SK-N-SH (cell line): ENCODE measurements around the gene MYO1B. TPM values are rescaled to one million over a fixed set of nuclear protein-coding genes. Genes with fewer than 3 reads are reported as not detected.

ENCODE experiments used
- CTCF ChIA-PET: fragments of 300-600, 350-600 bp; formaldehyde crosslinking; extraction: SDS; loops from one replicate; lab custom pipeline; 2021; lab: Yijun Ruan, JAX
- POLR2A ChIA-PET: fragments of 350-600 bp; sonication (Branson Sonifier 250); formaldehyde crosslinking; extraction: SDS; loops from one replicate; lab custom pipeline; 2020; ENCODE audit warnings: antibody characterized with exemption, inconsistent platforms; lab: Yijun Ruan, JAX
- DNase-seq: peaks from one replicate; pipeline ENCODE4 v3.0.0; 2012
- H2AFZ ChIP-seq: fragments of 200-600 bp; sonication (generic); 2 replicates; pipeline ENCODE4 v1.8.1; 2016; ENCODE audit warnings: antibody characterized with exemption, mild to moderate bottlenecking, low read depth
- H3F3A ChIP-seq: fragments of 200-600 bp; sonication (generic); replicated peaks from 2 replicates; pipeline ENCODE3; 2016; ENCODE audit warnings: antibody characterized with exemption, mild to moderate bottlenecking; ENCODE audit not compliant: insufficient read depth
- H3K27ac ChIP-seq, 2 experiments: fragments of 200-500 bp in 1 of 2; fragments of 200-600 bp in 1 of 2; sonication (Bioruptor generic) in 1 of 2; sonication (generic), shearing (Covaris generic) in 1 of 2; 2 replicates each; pipeline versions ENCODE4 v1.5.1 to v1.6.1; 2014 to 2016; ENCODE audit warnings: low read depth in 2 of 2, inconsistent platforms in 1 of 2, low read length in 1 of 2, mild to moderate bottlenecking in 1 of 2, mixed read lengths in 1 of 2
- H3K27me3 ChIP-seq: fragments of 200-600 bp; sonication (generic), shearing (Covaris generic); 2 replicates; pipeline ENCODE4 v1.6.1; 2016; ENCODE audit warnings: mixed run types; ENCODE audit not compliant: insufficient read depth
- H3K36me3 ChIP-seq, 2 experiments: fragments of 200-500 bp in 1 of 2; fragments of 200-600 bp in 1 of 2; sonication (Bioruptor generic) in 1 of 2; sonication (generic) in 1 of 2; replicated peaks in 1 of 2; 2 replicates each; pipeline versions ENCODE3 to v1.5.1; 2014 to 2016; ENCODE audit warnings: low read length in 1 of 2, mild to moderate bottlenecking in 1 of 2; ENCODE audit not compliant: insufficient read depth in 2 of 2, control insufficient read depth in 1 of 2
- H3K4me1 ChIP-seq, 2 experiments: fragments of 200-500 bp in 1 of 2; fragments of 200-600 bp in 1 of 2; sonication (Bioruptor generic) in 1 of 2; sonication (generic), shearing (Covaris generic) in 1 of 2; 2 replicates each; pipeline versions ENCODE4 v1.5.1 to v1.6.1; 2014 to 2016; ENCODE audit warnings: low read depth in 1 of 2, low read length in 1 of 2, mixed run types in 1 of 2; ENCODE audit not compliant: insufficient read depth in 2 of 2, control insufficient read depth in 1 of 2
- H3K4me2 ChIP-seq: fragments of 200-600 bp; sonication (generic), shearing (Covaris generic); 2 replicates; pipeline ENCODE4 v1.6.1; 2017; ENCODE audit warnings: mixed run types
- H3K4me3 ChIP-seq, 2 experiments: fragments of 200-500 bp in 1 of 2; fragments of 200-600 bp in 1 of 2; sonication (Bioruptor generic) in 1 of 2; sonication (generic), shearing (Covaris generic) in 1 of 2; 2 replicates each; pipeline versions ENCODE4 v1.5.1 to v1.8.1; 2014 to 2016; ENCODE audit warnings: low read depth in 2 of 2, inconsistent platforms in 1 of 2, low read length in 1 of 2, mild to moderate bottlenecking in 1 of 2, mixed read lengths in 1 of 2, moderate library complexity in 1 of 2
- H3K79me2 ChIP-seq: fragments of 200-600 bp; sonication (generic); 2 replicates; pipeline ENCODE4 v1.8.1; 2017; ENCODE audit warnings: mild to moderate bottlenecking; ENCODE audit not compliant: insufficient read depth
- H3K9ac ChIP-seq: fragments of 200-600 bp; sonication (generic); 2 replicates; pipeline ENCODE4 v1.6.1; 2017; ENCODE audit warnings: mixed run types
- H3K9me2 ChIP-seq: fragments of 200-600 bp; sonication (generic); 2 replicates; pipeline ENCODE4 v1.6.1; 2017; ENCODE audit warnings: mixed run types
- H3K9me3 ChIP-seq: fragments of 200-600 bp; sonication (generic); 2 replicates; pipeline ENCODE4 v1.6.1; 2017; ENCODE audit warnings: mixed run types, mild to moderate bottlenecking, moderate library complexity
- H4K20me1 ChIP-seq: fragments of 200-600 bp; sonication (generic); 2 replicates; pipeline ENCODE4 v1.6.1; 2017; ENCODE audit warnings: mild to moderate bottlenecking, mixed run types; ENCODE audit not compliant: insufficient read depth
- EZH2phosphoT487 ChIP-seq: fragments of 200-600 bp; sonication (generic); IDR thresholded peaks from 2 replicates; pipeline ENCODE4 v1.6.1; 2017; ENCODE audit warnings: low read depth, mixed run types, mild to moderate bottlenecking, antibody characterized with exemption, moderate library complexity, borderline replicate concordance
- NFIC ChIP-seq: IDR thresholded peaks from 2 replicates; pipeline ENCODE4 v1.4.0; 2012; ENCODE audit warnings: borderline replicate concordance
- RAD21 ChIP-seq: IDR thresholded peaks from 2 replicates; pipeline ENCODE4 v1.6.1; 2012; ENCODE audit warnings: mild to moderate bottlenecking, low read length
- RCOR1 ChIP-seq: fragments of 150-350 bp; IDR thresholded peaks from 2 replicates; pipeline ENCODE4 v1.6.1; 2017; ENCODE audit warnings: antibody characterized with exemption, low read length
- RFX5 ChIP-seq: IDR thresholded peaks from 2 replicates; pipeline ENCODE4 v1.6.1; 2012; ENCODE audit warnings: mild to moderate bottlenecking, improper control_type of control experiment, low read length
- SMC3 ChIP-seq: IDR thresholded peaks from 2 replicates; pipeline ENCODE4 v1.6.1; 2012; ENCODE audit warnings: low read depth, low read length, improper control_type of control experiment
- TAF1 ChIP-seq: IDR thresholded peaks from 2 replicates; pipeline ENCODE4 v1.6.1; 2012; ENCODE audit warnings: low read depth, mild to moderate bottlenecking, low read length, moderate library complexity, borderline replicate concordance
- TCF12 ChIP-seq: IDR thresholded peaks from 2 replicates; pipeline ENCODE4 v1.4.0; 2012
- TEAD4 ChIP-seq: IDR thresholded peaks from 2 replicates; pipeline ENCODE4 v1.4.0; 2012; ENCODE audit warnings: mild to moderate bottlenecking, borderline replicate concordance; ENCODE audit not compliant: insufficient read depth
- YY1 ChIP-seq: IDR thresholded peaks from 2 replicates; pipeline ENCODE4 v1.4.0; 2012; ENCODE audit warnings: low read depth, mild to moderate bottlenecking
- WGBS: methylation state at CpG from one replicate; pipeline ENCODE4 v1.1.6; 2017; ENCODE audit warnings: low lambda C conversion rate; 5-methylcytosine and 5-hydroxymethylcytosine counted together
- polyA plus RNA-seq, 3 experiments: library from polyadenylated mRNA; depleted of rRNA; stranded (reverse); fragments of >200 nt; gene quantifications; 2 replicates each; pipeline ENCODE4 v1.2.3, GENCODE V29; 2012
- TF ChIP-seq, protein P1 (sequence below): fragments of 150-350 bp; IDR thresholded peaks from 2 replicates; pipeline ENCODE4 v1.6.1; 2017; ENCODE audit warnings: antibody characterized with exemption, low read length, low read depth, borderline replicate concordance
- TF ChIP-seq, protein P2 (sequence below): IDR thresholded peaks from 2 replicates; pipeline ENCODE4 v1.4.0; 2012; ENCODE audit warnings: low read depth, borderline replicate concordance
- TF ChIP-seq, protein P3 (sequence below): IDR thresholded peaks from 2 replicates; pipeline ENCODE4; 2012
- TF ChIP-seq, protein P4 (sequence below): IDR thresholded peaks from 2 replicates; pipeline ENCODE4 v1.4.0; 2012; ENCODE audit warnings: low read depth, borderline replicate concordance
- TF ChIP-seq, protein P5 (sequence below): IDR thresholded peaks from 2 replicates; pipeline ENCODE4 v1.4.0; 2012; ENCODE audit warnings: low read depth

The MYO1B gene
- polyA plus RNA-seq, 1 of the 3 experiments (the other 2 are of a cell fraction) = 20.2 TPM

DNA sequence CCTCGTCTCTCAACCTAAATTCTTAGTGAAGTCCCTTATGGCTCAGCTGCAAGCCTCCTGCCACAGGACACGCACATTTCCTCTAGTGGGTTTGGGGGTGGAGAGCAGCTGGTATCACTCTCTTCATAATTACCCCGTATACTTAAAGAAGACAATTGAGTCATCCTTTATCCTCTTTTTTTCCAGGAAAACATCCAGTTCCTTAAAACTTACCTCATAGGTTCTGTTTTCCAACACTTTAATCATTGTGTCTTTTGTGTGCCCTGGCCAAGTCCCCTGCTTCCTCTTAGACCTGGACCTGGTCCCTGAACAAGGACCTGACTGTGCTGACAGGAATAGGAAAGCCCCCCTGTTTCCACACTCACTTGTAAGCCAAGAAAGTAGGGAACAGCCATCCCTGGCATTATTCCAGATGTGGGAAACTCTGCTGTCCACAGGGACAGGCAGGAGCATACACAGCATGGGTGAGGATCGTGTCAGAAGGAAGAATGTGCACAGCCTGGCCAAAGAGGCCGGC lies 42.3 kb upstream of the MYO1B start:
- Histone ChIP-seq H3K4me2 (0 out of 2 replicates have a peak overlapping the region, but pooled peaks have one; percentile 6), H3K36me3 (no peaks in the 10 kb centered on the region), H3K27ac (peak overlapping the region in 1 of 2 experiments; percentile 47; a peak in 2 of 4 replicates), H3K79me2 (no peaks in the 10 kb centered on the region), H3F3A (no peaks in the 10 kb centered on the region), H3K4me1 (0 out of 4 replicates have a peak, but pooled peaks cover 0 to 11% of the 10 kb centered on the region in 2 experiments), H2AFZ (peak overlapping the region; percentile 17; the same call in 1 of the 2 replicates), H3K4me3 (no peak overlapping the region), H3K9me2 (no peaks in the 10 kb centered on the region), H3K27me3 (no peaks in the 10 kb centered on the region), H3K9me3 (no peaks in the 10 kb centered on the region), H4K20me1 (no peaks in the 10 kb centered on the region)
- 38% methylated on average over 5 of the region's 5 CpGs for WGBS
- ChIA-PET CTCF (interaction anchor here (0.9 kb wide), 1 partner anchor 15 kb away, joined by 3 read pairs; no protein-coding TSS in a partner anchor), POLR2A (no interaction called here)
- no peak for DNase-seq
- TF ChIP-seq RAD21 = no peak
- no peak for TF ChIP-seq TEAD4
- no peak for TF ChIP-seq YY1
- TF ChIP-seq, protein P1, sequence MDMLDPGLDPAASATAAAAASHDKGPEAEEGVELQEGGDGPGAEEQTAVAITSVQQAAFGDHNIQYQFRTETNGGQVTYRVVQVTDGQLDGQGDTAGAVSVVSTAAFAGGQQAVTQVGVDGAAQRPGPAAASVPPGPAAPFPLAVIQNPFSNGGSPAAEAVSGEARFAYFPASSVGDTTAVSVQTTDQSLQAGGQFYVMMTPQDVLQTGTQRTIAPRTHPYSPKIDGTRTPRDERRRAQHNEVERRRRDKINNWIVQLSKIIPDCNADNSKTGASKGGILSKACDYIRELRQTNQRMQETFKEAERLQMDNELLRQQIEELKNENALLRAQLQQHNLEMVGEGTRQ = no peak
- TF ChIP-seq, protein P2, sequence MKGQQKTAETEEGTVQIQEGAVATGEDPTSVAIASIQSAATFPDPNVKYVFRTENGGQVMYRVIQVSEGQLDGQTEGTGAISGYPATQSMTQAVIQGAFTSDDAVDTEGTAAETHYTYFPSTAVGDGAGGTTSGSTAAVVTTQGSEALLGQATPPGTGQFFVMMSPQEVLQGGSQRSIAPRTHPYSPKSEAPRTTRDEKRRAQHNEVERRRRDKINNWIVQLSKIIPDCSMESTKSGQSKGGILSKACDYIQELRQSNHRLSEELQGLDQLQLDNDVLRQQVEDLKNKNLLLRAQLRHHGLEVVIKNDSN = no peak
- no peak for TF ChIP-seq TAF1
- TF ChIP-seq EZH2phosphoT487 = no peak
- TF ChIP-seq TCF12 = no peak
- no peak for TF ChIP-seq SMC3
- no peak; the same call in 1 of the 2 replicates for TF ChIP-seq NFIC
- TF ChIP-seq, protein P3, sequence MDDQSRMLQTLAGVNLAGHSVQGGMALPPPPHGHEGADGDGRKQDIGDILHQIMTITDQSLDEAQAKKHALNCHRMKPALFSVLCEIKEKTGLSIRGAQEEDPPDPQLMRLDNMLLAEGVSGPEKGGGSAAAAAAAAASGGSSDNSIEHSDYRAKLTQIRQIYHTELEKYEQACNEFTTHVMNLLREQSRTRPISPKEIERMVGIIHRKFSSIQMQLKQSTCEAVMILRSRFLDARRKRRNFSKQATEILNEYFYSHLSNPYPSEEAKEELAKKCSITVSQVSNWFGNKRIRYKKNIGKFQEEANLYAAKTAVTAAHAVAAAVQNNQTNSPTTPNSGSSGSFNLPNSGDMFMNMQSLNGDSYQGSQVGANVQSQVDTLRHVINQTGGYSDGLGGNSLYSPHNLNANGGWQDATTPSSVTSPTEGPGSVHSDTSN = no peak
- TF ChIP-seq RCOR1 = no peak
- TF ChIP-seq, protein P4, sequence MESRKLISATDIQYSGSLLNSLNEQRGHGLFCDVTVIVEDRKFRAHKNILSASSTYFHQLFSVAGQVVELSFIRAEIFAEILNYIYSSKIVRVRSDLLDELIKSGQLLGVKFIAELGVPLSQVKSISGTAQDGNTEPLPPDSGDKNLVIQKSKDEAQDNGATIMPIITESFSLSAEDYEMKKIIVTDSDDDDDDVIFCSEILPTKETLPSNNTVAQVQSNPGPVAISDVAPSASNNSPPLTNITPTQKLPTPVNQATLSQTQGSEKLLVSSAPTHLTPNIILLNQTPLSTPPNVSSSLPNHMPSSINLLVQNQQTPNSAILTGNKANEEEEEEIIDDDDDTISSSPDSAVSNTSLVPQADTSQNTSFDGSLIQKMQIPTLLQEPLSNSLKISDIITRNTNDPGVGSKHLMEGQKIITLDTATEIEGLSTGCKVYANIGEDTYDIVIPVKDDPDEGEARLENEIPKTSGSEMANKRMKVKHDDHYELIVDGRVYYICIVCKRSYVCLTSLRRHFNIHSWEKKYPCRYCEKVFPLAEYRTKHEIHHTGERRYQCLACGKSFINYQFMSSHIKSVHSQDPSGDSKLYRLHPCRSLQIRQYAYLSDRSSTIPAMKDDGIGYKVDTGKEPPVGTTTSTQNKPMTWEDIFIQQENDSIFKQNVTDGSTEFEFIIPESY = no peak
- no peak for TF ChIP-seq RFX5
- TF ChIP-seq, protein P5, sequence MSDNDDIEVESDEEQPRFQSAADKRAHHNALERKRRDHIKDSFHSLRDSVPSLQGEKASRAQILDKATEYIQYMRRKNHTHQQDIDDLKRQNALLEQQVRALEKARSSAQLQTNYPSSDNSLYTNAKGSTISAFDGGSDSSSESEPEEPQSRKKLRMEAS = no peak
- TF ChIP-seq, all 33 proteins: peak for 0
- no peak overlapping the region for H3K9ac ChIP-seq
